ENCODE measurements around the gene RD3L. TPM values are rescaled to one million over a fixed set of nuclear protein-coding genes. Genes with fewer than 3 reads are reported as not detected.

The RD3L gene
- polyA plus RNA-seq, 1 donor (not counting 4 experiments of a cell fraction or from before 2014, with no cell fraction given): not detected

- no peaks in the 10 kb centered on the region for H4K20me1 ChIP-seq (ENCODE audit: control insufficient read depth, extremely low read depth, insufficient read depth, low read length)
- peak; percentile 73 for DNase-seq (ENCODE audit: low read depth, low spot score)
- dilution Hi-C loops (cut with MboI; ENCODE audit: extremely low pct_ligation_motif_present, low sequenced_read_pairs): no loop called here
- no peaks in the 10 kb centered on the region for H3K27me3 ChIP-seq (ENCODE audit: control insufficient read depth, extremely low read depth, insufficient read depth, low read length)
- H3K4me3 ChIP-seq (ENCODE audit: control insufficient read depth in 2 of 3, extremely low read depth in 1 of 3, insufficient read depth in 2 of 3, low read depth in 1 of 3, low read length in 3 of 3): peak overlapping the region; percentile 73 to 100 (median 91)
- peaks cover 5 to 8% of the 10 kb centered on the region in 2 experiments for H3K36me3 ChIP-seq (ENCODE audit: control insufficient read depth in 2 of 2, extremely low read depth in 1 of 2, insufficient read depth in 2 of 2, low read length in 2 of 2)
- TF ChIP-seq EZH2 (IDR thresholded peaks at IDR 0.05; ENCODE audit: low read length) (no peak), CTCF (optimal IDR thresholded peaks at IDR 0.05 in 1 of 3, IDR thresholded peaks at IDR 0.05 in 1 of 3, conservative IDR thresholded peaks at IDR 0.05 in 1 of 3; ENCODE audit: extremely low read depth in 1 of 3, insufficient read depth in 2 of 3, low read length in 3 of 3) (peak; percentile 94 to 99 (median 97))
- H3K4me2 ChIP-seq (ENCODE audit: control insufficient read depth, extremely low read depth, insufficient read depth, low read depth, low read length): peak overlapping the region; percentile 97
- peak; percentile 76 for FAIRE-seq
- H3K9me3 ChIP-seq (ENCODE audit: control insufficient read depth, low read depth, low read length): no peaks in the 10 kb centered on the region
- peak overlapping the region; percentile 95 for H2AFZ ChIP-seq (ENCODE audit: control insufficient read depth, low read length)
- H3K4me1 ChIP-seq (ENCODE audit: control insufficient read depth, extremely low read depth, insufficient read depth, low read length): peaks cover 5% of the 10 kb centered on the region
- H3K9me1 ChIP-seq (ENCODE audit: control insufficient read depth, extremely low read depth, insufficient read depth, low read length): no peaks in the 10 kb centered on the region
- peaks cover 47% of the 10 kb centered on the region for H3K79me2 ChIP-seq (ENCODE audit: control insufficient read depth, insufficient read depth, low read length)
- H3K27ac ChIP-seq (ENCODE audit: control insufficient read depth, insufficient read depth, low read length): peak overlapping the region; percentile 93
- peak overlapping the region; percentile 98 for H3K9ac ChIP-seq (ENCODE audit: control insufficient read depth, extremely low read depth, insufficient read depth, low read length)
These were observed 21.1 kb downstream of the RD3L start for GRCh38 chr14:103920981-103921854.

- Histone ChIP-seq H3K36me3 (ENCODE audit: control insufficient read depth in 2 of 2, extremely low read depth in 1 of 2, insufficient read depth in 2 of 2, low read length in 2 of 2) (peaks cover 9 to 23% of the 10 kb centered on the region in 2 experiments), H3K79me2 (ENCODE audit: control insufficient read depth, insufficient read depth, low read length) (peaks cover 55% of the 10 kb centered on the region)
- dilution Hi-C loops (cut with MboI; ENCODE audit: extremely low pct_ligation_motif_present, low sequenced_read_pairs): no loop called here
These were observed 25.6 kb downstream of the RD3L start for GRCh38 chr14:103916636-103917262.

More at GRCh38 chr14:103916636-103917262, 25.6 kb downstream of the RD3L start:
- H3K4me3 ChIP-seq (ENCODE audit: control insufficient read depth in 2 of 3, extremely low read depth in 1 of 3, insufficient read depth in 2 of 3, low read depth in 1 of 3, low read length in 3 of 3): no peak overlapping the region
- no peaks in the 10 kb centered on the region for H4K20me1 ChIP-seq (ENCODE audit: control insufficient read depth, extremely low read depth, insufficient read depth, low read length)
- H2AFZ ChIP-seq (ENCODE audit: control insufficient read depth, low read length): no peak overlapping the region
- H3K9ac ChIP-seq (ENCODE audit: control insufficient read depth, extremely low read depth, insufficient read depth, low read length): no peak overlapping the region
- H3K27me3 ChIP-seq (ENCODE audit: control insufficient read depth, extremely low read depth, insufficient read depth, low read length): no peaks in the 10 kb centered on the region
- H3K27ac ChIP-seq (ENCODE audit: control insufficient read depth, insufficient read depth, low read length): no peak overlapping the region
- H3K4me1 ChIP-seq (ENCODE audit: control insufficient read depth, extremely low read depth, insufficient read depth, low read length): peaks cover 5% of the 10 kb centered on the region
- TF ChIP-seq EZH2 (IDR thresholded peaks at IDR 0.05; ENCODE audit: low read length) (no peak), CTCF (optimal IDR thresholded peaks at IDR 0.05 in 1 of 3, IDR thresholded peaks at IDR 0.05 in 1 of 3, conservative IDR thresholded peaks at IDR 0.05 in 1 of 3; ENCODE audit: extremely low read depth in 1 of 3, insufficient read depth in 2 of 3, low read length in 3 of 3) (no peak)
- no peaks in the 10 kb centered on the region for H3K9me3 ChIP-seq (ENCODE audit: control insufficient read depth, low read depth, low read length)
- no peaks in the 10 kb centered on the region for H3K9me1 ChIP-seq (ENCODE audit: control insufficient read depth, extremely low read depth, insufficient read depth, low read length)
- no peak overlapping the region for H3K4me2 ChIP-seq (ENCODE audit: control insufficient read depth, extremely low read depth, insufficient read depth, low read depth, low read length)
- FAIRE-seq (no peak), DNase-seq (ENCODE audit: low read depth, low spot score) (no peak)

All from keratinocyte (primary cell).